ENCODE results near the gene CHGA. TPM values are rescaled to one million over a fixed set of nuclear protein-coding genes. Genes with fewer than 3 reads are reported as not detected.

Gene CHGA
- total RNA-seq, 1 experiment from 2014 or later, result not detected

DNA sequence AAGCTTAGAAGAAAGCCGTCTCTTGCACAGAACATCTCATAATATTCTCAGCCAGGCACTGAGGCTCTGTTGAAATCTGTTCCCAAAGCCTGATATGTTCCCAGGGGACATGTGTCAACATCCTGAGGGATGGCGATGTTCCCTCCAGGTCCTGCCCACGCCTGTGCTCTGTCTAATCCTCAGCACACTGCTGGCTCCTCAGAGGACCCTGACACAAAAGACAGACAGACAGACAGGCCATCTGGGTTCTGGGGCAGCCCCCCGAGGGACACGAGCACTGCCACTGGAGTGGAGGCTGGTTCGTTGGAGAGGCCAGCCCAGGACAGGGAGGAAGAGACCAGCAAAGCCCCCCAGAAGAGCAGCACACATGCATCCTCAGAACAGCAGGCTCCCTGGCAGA is 27.8 kb downstream of the CHGA start:
- Histone ChIP-seq H3K9me2 (ENCODE audit: insufficient read depth) (no peaks in the 10 kb centered on the region), H3K27ac (ENCODE audit: low read depth, low read length) (no peak overlapping the region), H3K4me1 (ENCODE audit: control insufficient read depth in 1 of 2, insufficient read depth in 2 of 2, low read length in 2 of 2) (peaks cover 11 to 16% of the 10 kb centered on the region in 2 experiments), H3K9ac (ENCODE audit: low read length) (no peak overlapping the region), H3K36me3 (ENCODE audit: control insufficient read depth in 1 of 2, insufficient read depth in 2 of 2, low read length in 2 of 2) (no peaks in the 10 kb centered on the region), H3K4me2 (ENCODE audit: low read length) (no peak overlapping the region), H3K27me3 (ENCODE audit: insufficient read depth, low read length) (no peaks in the 10 kb centered on the region), H3K4me3 (replicated peaks in 1 of 2; ENCODE audit: low read depth in 1 of 2, low read length in 2 of 2) (no peak overlapping the region), H2AFZ (ENCODE audit: low read depth, low read length, poor library complexity, severe bottlenecking) (no peak overlapping the region), H3K79me2 (ENCODE audit: insufficient read depth, low read length) (no peaks in the 10 kb centered on the region), H3K9me3 (ENCODE audit: control insufficient read depth in 1 of 2, insufficient read depth in 1 of 2, low read depth in 1 of 2, low read length in 2 of 2) (no peaks in the 10 kb centered on the region), H4K20me1 (ENCODE audit: insufficient read depth) (no peaks in the 10 kb centered on the region)
- RAD21 ChIA-PET (ENCODE audit: low non-redundant PET in 1 of 2, low total read pairs in 2 of 2, uncharacterized antibody in 2 of 2, unreplicated experiment in 2 of 2), result no interaction called here
- BruUV-seq (replicated peaks), result no TSS peak
- intact Hi-C loops (cut with micrococcal nuclease), result loop anchor here (10.0 kb wide), 1 partner anchor 954 kb away; no protein-coding TSS in a partner anchor
- TF ChIP-seq, protein P1, sequence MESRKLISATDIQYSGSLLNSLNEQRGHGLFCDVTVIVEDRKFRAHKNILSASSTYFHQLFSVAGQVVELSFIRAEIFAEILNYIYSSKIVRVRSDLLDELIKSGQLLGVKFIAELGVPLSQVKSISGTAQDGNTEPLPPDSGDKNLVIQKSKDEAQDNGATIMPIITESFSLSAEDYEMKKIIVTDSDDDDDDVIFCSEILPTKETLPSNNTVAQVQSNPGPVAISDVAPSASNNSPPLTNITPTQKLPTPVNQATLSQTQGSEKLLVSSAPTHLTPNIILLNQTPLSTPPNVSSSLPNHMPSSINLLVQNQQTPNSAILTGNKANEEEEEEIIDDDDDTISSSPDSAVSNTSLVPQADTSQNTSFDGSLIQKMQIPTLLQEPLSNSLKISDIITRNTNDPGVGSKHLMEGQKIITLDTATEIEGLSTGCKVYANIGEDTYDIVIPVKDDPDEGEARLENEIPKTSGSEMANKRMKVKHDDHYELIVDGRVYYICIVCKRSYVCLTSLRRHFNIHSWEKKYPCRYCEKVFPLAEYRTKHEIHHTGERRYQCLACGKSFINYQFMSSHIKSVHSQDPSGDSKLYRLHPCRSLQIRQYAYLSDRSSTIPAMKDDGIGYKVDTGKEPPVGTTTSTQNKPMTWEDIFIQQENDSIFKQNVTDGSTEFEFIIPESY (IDR thresholded peaks at IDR 0.05; ENCODE audit: extremely low read depth, insufficient replicate concordance, low read length), result no peak
- TF ChIP-seq ELF1 (IDR thresholded peaks at IDR 0.05; ENCODE audit: borderline replicate concordance, low read depth), result no peak
- no peak for DNase-seq (ENCODE audit: low read depth, low spot score)
- no peak for ATAC-seq
- CTCF ChIA-PET, result no interaction called here
- POLR2A ChIA-PET, result no interaction called here

DNA sequence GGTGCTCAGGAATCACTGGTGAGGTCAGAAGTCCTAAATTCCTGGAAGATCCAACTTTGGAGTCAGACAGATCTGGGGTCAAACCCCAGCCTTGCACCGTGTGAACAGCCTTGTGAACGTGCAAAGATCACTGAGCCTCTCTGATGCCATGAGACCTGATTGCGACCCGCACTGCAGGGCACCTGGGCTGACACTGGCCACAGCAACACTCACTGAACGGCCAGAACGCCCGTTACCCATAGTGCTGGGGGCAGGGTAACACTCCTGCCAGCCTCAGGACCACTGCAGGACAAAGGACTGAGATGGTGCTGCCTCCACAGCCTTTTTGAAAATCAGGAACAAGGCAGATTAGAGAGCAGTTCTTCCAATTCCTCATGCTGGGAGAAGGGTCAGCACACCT is 28.3 kb downstream of the CHGA start:
- H3K36me3 ChIP-seq (ENCODE audit: control insufficient read depth in 1 of 2, insufficient read depth in 2 of 2, low read length in 2 of 2), result no peaks in the 10 kb centered on the region
- H3K9me2 ChIP-seq (ENCODE audit: insufficient read depth), result no peaks in the 10 kb centered on the region
- H2AFZ ChIP-seq (ENCODE audit: low read depth, low read length, poor library complexity, severe bottlenecking), result no peak overlapping the region
- H3K4me3 ChIP-seq (replicated peaks in 1 of 2; ENCODE audit: low read depth in 1 of 2, low read length in 2 of 2), result no peak overlapping the region
- DNase-seq (ENCODE audit: low read depth, low spot score) (no peak), ATAC-seq (no peak)
- POLR2A ChIA-PET, result interaction anchor here (0.7 kb wide), 1 partner anchor 164 kb away, joined by 3 read pairs; no protein-coding TSS in a partner anchor
- RAD21 ChIA-PET (ENCODE audit: low non-redundant PET in 1 of 2, low total read pairs in 2 of 2, uncharacterized antibody in 2 of 2, unreplicated experiment in 2 of 2), result no interaction called here
- peaks cover 6 to 11% of the 10 kb centered on the region in 2 experiments for H3K4me1 ChIP-seq (ENCODE audit: control insufficient read depth in 1 of 2, insufficient read depth in 2 of 2, low read length in 2 of 2)
- BruUV-seq (replicated peaks), result no TSS peak
- no peak overlapping the region for H3K9ac ChIP-seq (ENCODE audit: low read length)
- intact Hi-C loops (cut with micrococcal nuclease), result loop anchor here (10.0 kb wide), 1 partner anchor 954 kb away; no protein-coding TSS in a partner anchor
- no peaks in the 10 kb centered on the region for H4K20me1 ChIP-seq (ENCODE audit: insufficient read depth)
- H3K27ac ChIP-seq (ENCODE audit: low read depth, low read length), result no peak overlapping the region
- no peaks in the 10 kb centered on the region for H3K79me2 ChIP-seq (ENCODE audit: insufficient read depth, low read length)
- no peak overlapping the region for H3K4me2 ChIP-seq (ENCODE audit: low read length)
- no peaks in the 10 kb centered on the region for H3K9me3 ChIP-seq (ENCODE audit: control insufficient read depth in 1 of 2, insufficient read depth in 1 of 2, low read depth in 1 of 2, low read length in 2 of 2)
- no peaks in the 10 kb centered on the region for H3K27me3 ChIP-seq (ENCODE audit: insufficient read depth, low read length)
- CTCF ChIA-PET, result interaction anchor here (1.0 to 1.5 kb wide), 8 partner anchors 11 to 227 kb away, joined by 3 to 17 read pairs (median 4); no protein-coding TSS in a partner anchor
- TF ChIP-seq, protein P1 (IDR thresholded peaks at IDR 0.05; ENCODE audit: extremely low read depth, insufficient replicate concordance, low read length), result no peak
- TF ChIP-seq FOSL1 (IDR thresholded peaks at IDR 0.05; ENCODE audit: low read depth) (no peak), ZFX (IDR thresholded peaks at IDR 0.05) (no peak), RAD21 (IDR thresholded peaks at IDR 0.05; ENCODE audit: low read depth) (no peak), CBX3 (IDR thresholded peaks at IDR 0.05; ENCODE audit: low read depth) (no peak), EZH2phosphoT487 (IDR thresholded peaks at IDR 0.05; ENCODE audit: borderline replicate concordance) (no peak), EZH2 (IDR thresholded peaks at IDR 0.05) (no peak)
- TF ChIP-seq, protein P2, sequence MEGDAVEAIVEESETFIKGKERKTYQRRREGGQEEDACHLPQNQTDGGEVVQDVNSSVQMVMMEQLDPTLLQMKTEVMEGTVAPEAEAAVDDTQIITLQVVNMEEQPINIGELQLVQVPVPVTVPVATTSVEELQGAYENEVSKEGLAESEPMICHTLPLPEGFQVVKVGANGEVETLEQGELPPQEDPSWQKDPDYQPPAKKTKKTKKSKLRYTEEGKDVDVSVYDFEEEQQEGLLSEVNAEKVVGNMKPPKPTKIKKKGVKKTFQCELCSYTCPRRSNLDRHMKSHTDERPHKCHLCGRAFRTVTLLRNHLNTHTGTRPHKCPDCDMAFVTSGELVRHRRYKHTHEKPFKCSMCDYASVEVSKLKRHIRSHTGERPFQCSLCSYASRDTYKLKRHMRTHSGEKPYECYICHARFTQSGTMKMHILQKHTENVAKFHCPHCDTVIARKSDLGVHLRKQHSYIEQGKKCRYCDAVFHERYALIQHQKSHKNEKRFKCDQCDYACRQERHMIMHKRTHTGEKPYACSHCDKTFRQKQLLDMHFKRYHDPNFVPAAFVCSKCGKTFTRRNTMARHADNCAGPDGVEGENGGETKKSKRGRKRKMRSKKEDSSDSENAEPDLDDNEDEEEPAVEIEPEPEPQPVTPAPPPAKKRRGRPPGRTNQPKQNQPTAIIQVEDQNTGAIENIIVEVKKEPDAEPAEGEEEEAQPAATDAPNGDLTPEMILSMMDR (IDR thresholded peaks at IDR 0.05 in 2 of 3, conservative IDR thresholded peaks at IDR 0.05 in 1 of 3; ENCODE audit: borderline replicate concordance in 1 of 3, insufficient read depth in 1 of 3, low read depth in 2 of 3, low read length in 2 of 3), result no peak
- TF ChIP-seq, protein P3, sequence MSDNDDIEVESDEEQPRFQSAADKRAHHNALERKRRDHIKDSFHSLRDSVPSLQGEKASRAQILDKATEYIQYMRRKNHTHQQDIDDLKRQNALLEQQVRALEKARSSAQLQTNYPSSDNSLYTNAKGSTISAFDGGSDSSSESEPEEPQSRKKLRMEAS (IDR thresholded peaks at IDR 0.05), result no peak
- TF ChIP-seq, protein P4, sequence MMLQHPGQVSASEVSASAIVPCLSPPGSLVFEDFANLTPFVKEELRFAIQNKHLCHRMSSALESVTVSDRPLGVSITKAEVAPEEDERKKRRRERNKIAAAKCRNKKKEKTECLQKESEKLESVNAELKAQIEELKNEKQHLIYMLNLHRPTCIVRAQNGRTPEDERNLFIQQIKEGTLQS (IDR thresholded peaks at IDR 0.05), result no peak

Data from HCT116 (cell line).